Measurements from ENCODE around the gene FAIM.

Gene FAIM

DNA sequence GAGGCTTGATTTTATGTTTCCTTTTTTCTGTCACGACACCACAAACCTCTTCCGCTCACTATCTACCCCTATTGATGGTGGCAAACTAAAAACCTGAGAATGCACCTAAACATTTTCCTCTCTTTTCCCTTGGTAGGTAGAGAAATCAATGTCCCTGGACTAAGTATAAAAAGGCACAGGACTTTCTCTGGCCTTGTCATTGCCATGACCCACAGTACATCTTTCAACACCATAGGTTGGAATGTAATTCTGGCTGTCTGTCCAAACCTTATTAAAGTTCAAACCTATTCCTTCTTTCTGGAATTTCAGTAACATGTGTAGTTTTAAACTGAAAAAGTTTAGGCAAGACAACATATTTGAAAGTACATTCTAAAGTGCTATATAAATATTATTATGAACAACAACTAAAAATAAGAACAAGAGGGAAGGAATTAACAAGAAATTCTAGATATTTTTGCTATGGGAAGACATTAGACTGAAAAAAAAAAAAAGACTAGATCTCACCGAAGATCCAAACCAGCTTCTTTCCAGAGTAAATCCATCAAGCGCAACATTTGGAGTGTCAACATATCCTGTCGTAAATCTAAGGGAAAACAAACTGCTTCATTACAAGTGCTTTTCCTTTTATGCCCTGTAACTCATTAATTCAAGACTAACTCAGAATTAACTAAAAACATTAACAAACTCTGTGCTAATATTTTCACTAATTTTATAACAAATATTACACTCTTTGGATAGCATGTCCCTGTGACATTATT lies 73.1 kb downstream of the FAIM start:
- intact Hi-C loops (cut with DNase I; ENCODE audit: low total_unique reads): no loop called here
- TF ChIP-seq, protein P1, sequence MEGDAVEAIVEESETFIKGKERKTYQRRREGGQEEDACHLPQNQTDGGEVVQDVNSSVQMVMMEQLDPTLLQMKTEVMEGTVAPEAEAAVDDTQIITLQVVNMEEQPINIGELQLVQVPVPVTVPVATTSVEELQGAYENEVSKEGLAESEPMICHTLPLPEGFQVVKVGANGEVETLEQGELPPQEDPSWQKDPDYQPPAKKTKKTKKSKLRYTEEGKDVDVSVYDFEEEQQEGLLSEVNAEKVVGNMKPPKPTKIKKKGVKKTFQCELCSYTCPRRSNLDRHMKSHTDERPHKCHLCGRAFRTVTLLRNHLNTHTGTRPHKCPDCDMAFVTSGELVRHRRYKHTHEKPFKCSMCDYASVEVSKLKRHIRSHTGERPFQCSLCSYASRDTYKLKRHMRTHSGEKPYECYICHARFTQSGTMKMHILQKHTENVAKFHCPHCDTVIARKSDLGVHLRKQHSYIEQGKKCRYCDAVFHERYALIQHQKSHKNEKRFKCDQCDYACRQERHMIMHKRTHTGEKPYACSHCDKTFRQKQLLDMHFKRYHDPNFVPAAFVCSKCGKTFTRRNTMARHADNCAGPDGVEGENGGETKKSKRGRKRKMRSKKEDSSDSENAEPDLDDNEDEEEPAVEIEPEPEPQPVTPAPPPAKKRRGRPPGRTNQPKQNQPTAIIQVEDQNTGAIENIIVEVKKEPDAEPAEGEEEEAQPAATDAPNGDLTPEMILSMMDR (IDR thresholded peaks at IDR 0.05): no peak
- H3K9me3 ChIP-seq: no peaks in the 10 kb centered on the region
- no peaks in the 10 kb centered on the region for H3K4me1 ChIP-seq
- H3K27ac ChIP-seq: no peak overlapping the region
- H3K4me3 ChIP-seq: no peak overlapping the region
- peaks cover 29 to 52% (median 35%) of the 10 kb centered on the region in 3 donors for H3K36me3 ChIP-seq
- no peaks in the 10 kb centered on the region for H3K27me3 ChIP-seq
- no peak for DNase-seq

DNA sequence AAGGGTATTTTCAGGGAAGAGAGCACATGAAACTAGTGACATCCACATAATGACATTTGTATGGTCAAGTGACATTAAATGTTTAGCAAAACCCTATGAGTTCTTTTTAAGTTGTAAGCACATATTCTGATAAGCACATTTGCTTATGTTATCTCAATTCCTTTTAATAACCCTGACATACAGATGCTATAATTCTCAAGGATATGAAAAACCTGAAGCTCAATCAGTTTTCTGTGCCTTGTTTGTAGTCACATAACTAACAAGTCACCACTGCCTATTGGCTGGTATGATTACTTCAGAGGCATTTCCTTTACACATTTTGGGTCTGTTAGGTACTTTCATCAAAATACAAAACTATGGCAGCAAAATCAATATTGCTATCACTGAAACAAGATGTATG lies 74.1 kb downstream of the FAIM start:
- Histone ChIP-seq H3K9me3 (no peaks in the 10 kb centered on the region), H3K27ac (no peak overlapping the region), H3K27me3 (no peaks in the 10 kb centered on the region), H3K4me3 (no peak overlapping the region), H3K36me3 (peaks cover 24 to 42% (median 33%) of the 10 kb centered on the region in 3 donors), H3K4me1 (no peaks in the 10 kb centered on the region)
- no peak for DNase-seq
- TF ChIP-seq, protein P1 (IDR thresholded peaks at IDR 0.05): no peak
- intact Hi-C loops (cut with DNase I; ENCODE audit: low total_unique reads): no loop called here

Measured in tibial artery (tissue), 4 donors.